H1 (cell line): ENCODE data around the gene IL17A. TPM values are rescaled to one million over a fixed set of nuclear protein-coding genes. Genes with fewer than 3 reads are reported as not detected.

Source experiments
- CHD2 ChIP-seq: IDR thresholded peaks from 2 replicates; pipeline ENCODE4 v1.6.1; 2012; ENCODE audit warnings: low read length, improper control_type of control experiment
- CTCF ChIP-seq, 3 experiments: IDR thresholded peaks; 1 replicate in 2 of 3; 2 replicates in 1 of 3; pipeline versions ENCODE4 v1.5.1 to v1.6.1; 2011; ENCODE audit warnings: low read length in 3 of 3, mild to moderate bottlenecking in 3 of 3, inconsistent platforms in 2 of 3, low read depth in 1 of 3, moderate library complexity in 1 of 3; ENCODE audit not compliant: insufficient read depth in 1 of 3; ENCODE audit errors: control extremely low read depth in 1 of 3
- TAF1 ChIP-seq: IDR thresholded peaks from 2 replicates; pipeline ENCODE4 v1.6.1; 2011; ENCODE audit warnings: mild to moderate bottlenecking, low read depth, low read length
- polyA plus RNA-seq, 7 experiments: library from polyadenylated mRNA; depleted of rRNA in 3 of 7; stranded (reverse) in 5 of 7; unstranded in 2 of 7; fragments of >200 nt in 5 of 7; fragments of 200-250 nt in 2 of 7; gene quantifications; 1 replicate in 5 of 7; 2 replicates in 1 of 7; 4 replicates in 1 of 7; pipeline versions ENCODE4 v1.2.1 to v1.2.3, GENCODE V29; 2011 to 2013; ENCODE audit warnings: missing spikeins in 2 of 7, mixed read lengths in 2 of 7
- total RNA-seq: library from RNA; stranded (reverse); fragmentation: NEBNext Ultra II Directional; extraction: Animal tissue kit (Norgen Biotek cat#: 25700); gene quantifications from 2 replicates; pipeline ENCODE4 v1.2.1, GENCODE V29; 2021

Gene IL17A
- total and polyA plus RNA-seq, 2 of the 8 experiments (the other 6 are each of a cell fraction or from before 2014, with no cell fraction given) = not detected

- TF ChIP-seq CTCF (IDR thresholded peaks at IDR 0.05; ENCODE audit: control extremely low read depth in 1 of 3, insufficient read depth in 1 of 3, low read depth in 1 of 3, low read length in 3 of 3) (no peak), TAF1 (no peak), CHD2 (no peak)
Observed at GRCh38 chr6:52189974-52190373, 3.8 kb downstream of the IL17A start (continued).
